ELR (cell line): ENCODE data around the gene COPRS.

ENCODE experiments used
- DNase-seq: peaks from one replicate; pipeline ENCODE4 v3.0.0-alpha.2; 2015; ENCODE audit warnings: low read depth

The COPRS gene

DNA sequence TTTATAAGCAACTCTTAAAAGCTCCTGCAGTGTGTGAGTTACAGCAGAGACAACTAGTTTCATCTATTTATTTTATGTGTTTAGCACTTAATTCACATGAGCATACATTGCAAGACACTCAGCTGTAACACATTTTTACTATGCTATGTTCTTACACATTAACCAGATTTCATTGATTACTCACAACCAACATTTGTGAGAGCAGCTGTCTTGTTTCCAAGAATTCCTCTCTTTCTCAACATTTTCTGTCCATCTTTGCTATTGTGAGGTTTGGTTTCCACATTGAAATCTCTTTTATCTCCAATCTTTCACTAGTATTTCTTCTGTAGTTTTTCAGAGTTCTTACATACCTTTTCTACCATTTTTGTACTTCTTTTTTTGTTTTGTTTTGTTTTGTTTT lies 51.2 kb downstream of the COPRS start:
- DNase-seq, result no peak

DNA sequence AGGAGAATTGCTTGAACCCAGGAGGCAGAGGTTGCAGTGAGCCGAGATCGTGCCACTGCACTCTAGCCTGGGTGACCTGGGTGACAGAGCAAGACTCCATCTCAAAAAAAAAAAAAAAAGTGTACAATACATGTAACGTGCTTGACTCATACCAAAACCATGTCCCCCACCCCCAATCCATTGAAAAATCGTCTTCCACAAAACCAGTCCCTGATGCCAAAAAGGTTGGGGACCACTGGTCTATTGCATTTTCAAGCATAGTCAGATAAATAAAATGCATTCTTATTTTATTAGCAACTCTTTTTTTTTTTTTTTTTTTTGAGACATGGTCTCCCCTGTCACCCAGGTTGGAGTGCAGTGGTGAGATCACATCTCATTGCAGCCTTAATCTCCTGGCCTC lies 52.1 kb downstream of the COPRS start:
- no peak for DNase-seq

DNA sequence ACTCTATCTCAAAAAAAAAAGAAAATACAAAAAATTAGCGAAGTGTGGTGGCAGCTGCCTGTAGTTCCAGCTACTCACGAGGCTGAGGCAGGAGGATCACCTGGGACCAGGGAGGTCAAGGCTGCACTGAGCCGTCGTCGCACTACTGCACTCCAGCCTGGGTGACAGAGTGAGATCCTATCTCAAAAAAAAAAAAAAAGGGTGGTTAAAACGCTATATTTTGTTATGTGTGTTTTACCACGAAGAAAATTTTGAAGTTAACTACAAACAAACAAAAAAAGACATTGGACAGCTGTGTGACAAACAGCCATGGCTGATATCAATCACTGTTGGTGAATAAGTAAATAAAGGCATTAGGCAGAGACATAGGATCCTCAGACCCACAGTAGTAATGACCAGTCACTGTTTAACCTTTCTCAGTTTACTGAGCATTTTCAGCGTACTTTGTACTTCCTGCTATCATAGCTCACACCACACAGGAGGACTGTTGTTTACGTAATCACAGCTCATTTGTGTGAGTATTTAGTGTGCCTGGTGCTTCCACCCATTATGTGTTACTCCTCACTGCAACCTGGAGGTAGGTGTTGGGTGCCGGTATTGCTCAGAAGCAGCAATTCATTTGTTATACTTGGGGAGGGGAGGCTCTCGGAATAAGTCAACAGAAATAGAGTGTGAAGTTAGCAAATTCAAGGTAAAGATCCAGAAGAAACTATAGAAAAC lies 55.4 kb downstream of the COPRS start:
- DNase-seq, result no peak

DNA sequence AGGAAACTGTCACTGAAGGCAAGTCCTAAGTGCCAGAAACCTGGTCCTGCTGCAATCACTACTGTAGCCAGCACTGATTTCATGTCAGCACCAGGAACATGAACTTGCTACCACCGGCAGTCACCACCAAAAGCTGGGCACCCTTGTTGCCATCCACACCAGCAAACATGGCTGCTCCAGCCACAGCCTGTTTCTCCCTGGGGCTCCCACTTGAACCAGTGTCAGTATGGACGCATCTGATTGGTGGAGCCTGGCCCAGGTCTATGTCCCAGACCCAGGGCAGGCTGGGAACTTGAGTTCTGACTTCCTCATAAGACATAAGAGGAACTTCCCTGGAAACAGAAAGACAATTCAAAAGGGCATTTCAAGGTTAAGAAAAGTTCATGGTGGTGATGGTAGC lies 56.5 kb downstream of the COPRS start:
- DNase-seq, result no peak
